ENCODE measurements around the gene CYB561.
"Not testable (repeated sequence)": the region's sequence is repeated elsewhere in the genome, so short reads cannot be mapped to it uniquely, and the experiment has no call there.

Gene CYB561

DNA sequence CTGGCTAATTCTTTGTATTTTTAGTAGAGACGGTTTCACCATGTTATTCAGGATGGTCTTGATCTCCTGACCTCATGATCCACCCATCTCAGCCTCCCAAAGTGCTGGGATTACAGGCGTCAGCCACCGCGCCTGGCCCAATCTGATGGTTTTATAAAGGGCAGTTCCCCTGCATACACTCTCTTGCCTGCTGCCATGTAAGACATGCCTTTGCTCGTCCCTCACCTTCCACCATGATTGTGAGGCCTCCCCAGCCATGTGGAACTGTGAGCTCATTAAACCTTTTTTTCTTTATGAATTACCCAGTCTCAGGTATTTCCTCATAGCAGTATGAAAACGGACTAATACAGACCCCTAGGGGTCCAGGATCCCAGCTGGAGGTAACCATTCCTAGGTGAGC, 22.0 kb upstream of the CYB561 start:
- H3K27ac ChIP-seq (ENCODE audit: insufficient read depth, low read depth, low read length, poor library complexity, severe bottlenecking), result not testable (repeated sequence)
- whole genome bisulfite sequencing, 2 experiments, result 88 to 92% methylated on average over 6 of the region's 6 CpGs

DNA sequence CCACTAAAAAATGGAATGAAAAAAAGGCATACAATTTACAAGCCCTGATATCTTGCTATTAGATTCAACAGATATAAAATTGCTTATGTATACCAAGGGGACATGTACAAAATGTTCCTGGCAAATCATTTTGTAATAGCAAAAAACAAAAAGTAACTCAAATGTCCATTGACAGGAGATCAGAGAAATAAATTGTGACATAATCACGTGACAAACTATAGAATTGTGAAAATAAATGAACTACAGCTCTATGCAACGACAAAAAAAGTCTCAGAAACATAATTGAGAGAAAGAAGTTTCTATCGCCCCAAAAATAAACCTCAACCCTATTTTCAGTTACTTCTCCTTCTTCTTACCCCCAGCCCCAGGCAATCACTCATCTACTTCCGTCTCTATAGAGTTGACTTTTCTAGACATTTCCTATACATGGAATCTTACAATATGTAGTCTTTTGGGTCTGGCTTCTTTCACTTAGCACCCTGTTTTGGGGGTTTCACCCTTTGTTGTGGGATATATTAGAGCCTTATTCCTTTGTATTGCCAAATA, 18.7 kb upstream of the CYB561 start:
- Histone ChIP-seq H3K4me3 (ENCODE audit: insufficient read depth, low read depth, low read length) (no peak overlapping the region), H3K4me1 (ENCODE audit: control insufficient read depth, insufficient read depth, low read length) (peaks cover under 1% of the 10 kb centered on the region), H3K9me3 (ENCODE audit: control insufficient read depth, low read length) (no peaks in the 10 kb centered on the region), H3K36me3 (ENCODE audit: control insufficient read depth, insufficient read depth, low read length) (no peaks in the 10 kb centered on the region), H3K27ac (ENCODE audit: insufficient read depth, low read depth, low read length, poor library complexity, severe bottlenecking) (no peak overlapping the region), H3K27me3 (ENCODE audit: control insufficient read depth, insufficient read depth, low read length, poor library complexity, severe bottlenecking) (no peaks in the 10 kb centered on the region)
- WGBS, 2 experiments, result 91 to 92% methylated on average over 4 of the region's 4 CpGs

More for the DNA sequence above, 22.0 kb upstream of the CYB561 start:
- H3K9me3 ChIP-seq (ENCODE audit: control insufficient read depth, low read length); H3K27me3 ChIP-seq (ENCODE audit: control insufficient read depth, insufficient read depth, low read length, poor library complexity, severe bottlenecking); H3K36me3 ChIP-seq (ENCODE audit: control insufficient read depth, insufficient read depth, low read length); H3K4me3 ChIP-seq (ENCODE audit: insufficient read depth, low read depth, low read length); H3K4me1 ChIP-seq (ENCODE audit: control insufficient read depth, insufficient read depth, low read length): not testable (repeated sequence)

DNA sequence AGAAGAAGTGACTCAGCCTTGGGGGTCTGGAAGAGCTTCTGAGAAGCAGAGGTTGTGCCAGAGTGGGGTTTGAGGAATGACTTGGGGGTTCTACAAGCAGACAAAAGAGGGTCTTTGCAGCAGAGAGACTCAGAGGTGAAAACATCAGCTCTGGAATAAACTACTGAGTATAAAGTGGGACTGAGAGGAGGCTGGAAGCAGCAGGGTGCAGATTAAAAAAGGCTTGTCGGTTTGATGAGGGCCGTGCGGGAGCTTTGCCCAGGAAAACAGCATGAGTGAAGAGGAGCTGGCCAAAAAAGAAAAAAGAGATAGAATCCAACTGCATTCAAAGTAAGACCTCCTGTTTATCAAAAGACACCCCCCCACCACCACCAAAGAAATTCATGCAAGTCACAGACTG, 17.7 kb upstream of the CYB561 start:
- H3K27me3 ChIP-seq (ENCODE audit: control insufficient read depth, insufficient read depth, low read length, poor library complexity, severe bottlenecking), result no peaks in the 10 kb centered on the region
- H3K9me3 ChIP-seq (ENCODE audit: control insufficient read depth, low read length), result no peaks in the 10 kb centered on the region
- H3K4me1 ChIP-seq (ENCODE audit: control insufficient read depth, insufficient read depth, low read length), result peaks cover 6% of the 10 kb centered on the region
- no peak overlapping the region for H3K27ac ChIP-seq (ENCODE audit: insufficient read depth, low read depth, low read length, poor library complexity, severe bottlenecking)
- no peaks in the 10 kb centered on the region for H3K36me3 ChIP-seq (ENCODE audit: control insufficient read depth, insufficient read depth, low read length)
- WGBS, 2 experiments, result 7 to 8% methylated on average over 3 of the region's 3 CpGs
- H3K4me3 ChIP-seq (ENCODE audit: insufficient read depth, low read depth, low read length), result no peak overlapping the region

DNA sequence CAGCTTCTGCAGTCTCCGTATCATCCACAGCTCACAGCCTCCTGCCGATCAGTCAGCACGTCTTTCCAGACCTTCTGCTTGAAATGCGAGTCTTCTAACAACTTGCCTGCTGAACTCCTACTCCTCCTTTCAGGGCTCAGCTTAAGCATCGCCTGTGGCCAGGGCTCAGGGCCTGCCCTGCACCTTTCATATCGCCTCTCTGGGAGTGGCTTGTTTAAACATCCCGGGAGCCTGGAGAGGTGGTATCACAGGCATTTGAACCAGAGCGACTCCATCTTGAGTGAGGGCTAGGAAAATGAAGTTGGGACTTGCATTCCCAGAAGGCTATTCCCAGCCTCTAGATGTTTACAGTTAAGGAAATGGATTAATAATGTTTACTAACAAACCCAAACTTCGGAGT, 13.9 kb upstream of the CYB561 start:
- no peak overlapping the region for H3K4me3 ChIP-seq (ENCODE audit: insufficient read depth, low read depth, low read length)
- H3K4me1 ChIP-seq (ENCODE audit: control insufficient read depth, insufficient read depth, low read length), result peaks cover 6% of the 10 kb centered on the region
- 51 to 59% methylated on average over 8 to 9 of the region's 9 CpGs for WGBS, 2 experiments
- no peaks in the 10 kb centered on the region for H3K27me3 ChIP-seq (ENCODE audit: control insufficient read depth, insufficient read depth, low read length, poor library complexity, severe bottlenecking)
- H3K9me3 ChIP-seq (ENCODE audit: control insufficient read depth, low read length), result no peaks in the 10 kb centered on the region
- no peaks in the 10 kb centered on the region for H3K36me3 ChIP-seq (ENCODE audit: control insufficient read depth, insufficient read depth, low read length)
- H3K27ac ChIP-seq (ENCODE audit: insufficient read depth, low read depth, low read length, poor library complexity, severe bottlenecking), result no peak overlapping the region

DNA sequence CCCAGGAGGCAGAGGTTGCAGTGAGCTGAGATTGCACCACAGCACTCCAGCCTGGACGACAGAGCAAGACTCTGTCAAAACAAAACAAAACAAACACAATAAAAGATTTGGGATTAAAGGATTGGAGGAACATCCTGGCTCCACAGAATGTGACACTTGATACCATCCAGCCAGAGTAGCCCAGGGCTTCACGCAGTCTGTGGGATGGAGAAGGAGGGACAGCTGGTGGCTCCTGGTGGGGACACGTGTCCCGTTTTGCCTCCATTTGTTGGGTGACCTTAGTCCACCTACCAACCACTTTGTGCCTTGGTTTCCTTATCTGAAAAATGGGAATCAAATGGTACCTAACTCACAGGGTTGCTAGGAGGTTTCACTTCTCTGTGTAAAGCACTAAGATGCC, 12.4 kb upstream of the CYB561 start:
- no peak overlapping the region for H3K4me3 ChIP-seq (ENCODE audit: insufficient read depth, low read depth, low read length)
- no peaks in the 10 kb centered on the region for H3K27me3 ChIP-seq (ENCODE audit: control insufficient read depth, insufficient read depth, low read length, poor library complexity, severe bottlenecking)
- no peak overlapping the region for H3K27ac ChIP-seq (ENCODE audit: insufficient read depth, low read depth, low read length, poor library complexity, severe bottlenecking)
- H3K9me3 ChIP-seq (ENCODE audit: control insufficient read depth, low read length), result no peaks in the 10 kb centered on the region
- no peaks in the 10 kb centered on the region for H3K36me3 ChIP-seq (ENCODE audit: control insufficient read depth, insufficient read depth, low read length)
- WGBS, 2 experiments, result 87 to 93% methylated on average over 3 to 4 of the region's 4 CpGs
- peaks cover 6% of the 10 kb centered on the region for H3K4me1 ChIP-seq (ENCODE audit: control insufficient read depth, insufficient read depth, low read length)

DNA sequence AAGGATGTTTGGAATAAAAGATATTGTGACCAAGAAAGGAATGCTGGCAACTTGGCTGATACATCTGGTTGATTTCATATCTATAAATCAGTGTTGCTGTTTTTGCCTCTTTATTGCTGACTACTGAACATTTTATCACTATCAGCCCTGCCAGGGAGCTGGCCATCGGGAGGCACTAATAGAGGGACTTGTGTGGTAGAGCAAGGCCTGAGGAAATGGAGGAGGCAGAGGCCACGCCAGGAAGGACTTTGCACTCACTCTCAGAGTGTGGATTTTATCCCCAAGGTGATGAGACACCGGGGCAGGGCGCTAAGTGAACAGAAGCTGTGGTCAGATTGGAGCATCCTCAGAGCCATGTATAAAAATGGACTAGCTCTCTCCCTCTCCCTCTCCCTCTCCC, 9.3 kb upstream of the CYB561 start:
- Histone ChIP-seq H3K27me3 (ENCODE audit: control insufficient read depth, insufficient read depth, low read length, poor library complexity, severe bottlenecking) (no peaks in the 10 kb centered on the region), H3K9me3 (ENCODE audit: control insufficient read depth, low read length) (no peaks in the 10 kb centered on the region), H3K27ac (ENCODE audit: insufficient read depth, low read depth, low read length, poor library complexity, severe bottlenecking) (no peak overlapping the region), H3K4me3 (ENCODE audit: insufficient read depth, low read depth, low read length) (no peak overlapping the region), H3K4me1 (ENCODE audit: control insufficient read depth, insufficient read depth, low read length) (peaks cover 9% of the 10 kb centered on the region), H3K36me3 (ENCODE audit: control insufficient read depth, insufficient read depth, low read length) (no peaks in the 10 kb centered on the region)
- 88 to 94% methylated on average over 4 of the region's 4 CpGs for WGBS, 2 experiments

DNA sequence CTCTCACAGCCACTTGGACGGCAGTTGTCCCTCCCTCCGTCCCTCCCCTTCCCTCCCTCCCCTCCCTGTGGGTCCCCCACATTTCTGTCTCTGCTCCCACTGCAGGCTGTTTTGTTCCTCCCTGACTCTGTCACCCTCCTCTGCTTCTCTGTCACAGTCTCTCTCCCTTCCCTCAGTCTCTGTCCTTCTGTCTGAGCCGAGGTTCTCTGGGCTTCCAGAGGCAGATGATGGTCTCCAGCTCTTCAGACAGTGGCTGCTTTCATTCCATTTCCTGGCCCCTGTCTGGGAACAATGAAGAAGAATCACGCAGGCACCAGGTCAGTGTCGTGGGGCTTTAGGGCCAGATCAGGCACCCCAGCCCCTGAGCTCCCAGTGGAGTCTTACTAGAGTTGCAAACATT, 8.8 kb upstream of the CYB561 start:
- H3K4me3 ChIP-seq (ENCODE audit: insufficient read depth, low read depth, low read length), result no peak overlapping the region
- H3K4me1 ChIP-seq (ENCODE audit: control insufficient read depth, insufficient read depth, low read length), result peaks cover 11% of the 10 kb centered on the region
- no peaks in the 10 kb centered on the region for H3K9me3 ChIP-seq (ENCODE audit: control insufficient read depth, low read length)
- WGBS, 2 experiments, result 76 to 78% methylated on average over 5 of the region's 5 CpGs
- H3K36me3 ChIP-seq (ENCODE audit: control insufficient read depth, insufficient read depth, low read length), result no peaks in the 10 kb centered on the region
- no peaks in the 10 kb centered on the region for H3K27me3 ChIP-seq (ENCODE audit: control insufficient read depth, insufficient read depth, low read length, poor library complexity, severe bottlenecking)
- H3K27ac ChIP-seq (ENCODE audit: insufficient read depth, low read depth, low read length, poor library complexity, severe bottlenecking), result no peak overlapping the region

DNA sequence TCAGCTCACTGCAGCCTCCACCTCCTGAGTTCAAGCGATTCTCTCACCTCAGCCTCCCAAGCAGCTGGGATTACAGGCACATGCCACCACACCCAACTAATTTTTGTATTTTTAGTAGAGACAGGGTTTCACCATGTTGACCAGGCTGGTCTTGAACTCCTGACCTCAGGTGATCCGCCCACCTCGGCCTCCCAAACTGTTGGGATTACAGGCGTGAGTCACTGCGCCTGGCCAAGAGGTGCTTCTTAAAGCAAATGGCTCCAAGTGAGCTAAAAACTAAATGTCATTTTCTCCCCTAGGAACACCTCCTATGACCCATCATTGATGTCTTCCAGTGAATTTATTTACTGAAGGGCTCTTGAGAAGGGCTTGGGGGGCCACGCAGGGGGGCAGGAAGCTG, 8.3 kb upstream of the CYB561 start:
- H3K4me3 ChIP-seq (ENCODE audit: insufficient read depth, low read depth, low read length); H3K9me3 ChIP-seq (ENCODE audit: control insufficient read depth, low read length); H3K27me3 ChIP-seq (ENCODE audit: control insufficient read depth, insufficient read depth, low read length, poor library complexity, severe bottlenecking); H3K36me3 ChIP-seq (ENCODE audit: control insufficient read depth, insufficient read depth, low read length); H3K27ac ChIP-seq (ENCODE audit: insufficient read depth, low read depth, low read length, poor library complexity, severe bottlenecking); H3K4me1 ChIP-seq (ENCODE audit: control insufficient read depth, insufficient read depth, low read length): not testable (repeated sequence)
- 85 to 87% methylated on average over 6 of the region's 6 CpGs for WGBS, 2 experiments

DNA sequence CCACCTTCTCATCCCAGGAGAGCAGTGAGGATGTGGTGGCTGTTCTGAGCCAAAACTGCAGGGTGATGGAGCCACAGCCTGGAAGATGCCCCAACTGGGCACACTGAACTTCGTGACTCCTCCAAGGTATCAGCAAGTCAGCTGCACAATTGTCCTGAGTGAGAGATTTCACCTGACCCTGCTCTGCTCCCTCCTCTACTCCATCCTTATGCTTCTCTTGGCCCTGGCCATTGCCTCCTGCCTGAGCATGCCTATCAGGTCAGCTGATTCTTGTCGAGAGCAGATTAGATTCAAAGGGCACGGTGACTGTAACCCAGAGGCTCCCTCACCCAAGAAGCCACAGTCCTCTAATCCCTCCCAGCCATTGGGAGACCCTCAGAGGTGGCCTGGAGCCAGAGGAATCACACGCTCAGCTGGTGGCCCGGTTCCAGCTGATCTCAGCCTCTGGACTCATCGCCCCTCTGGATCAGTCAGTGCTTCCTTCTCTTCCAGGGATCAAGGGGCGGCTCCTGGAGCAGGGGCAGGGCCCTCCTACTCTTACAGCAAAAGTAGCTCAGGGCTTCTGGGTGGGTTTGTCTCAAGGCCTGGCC, 7.0 kb upstream of the CYB561 start:
- Histone ChIP-seq H3K36me3 (ENCODE audit: control insufficient read depth, insufficient read depth, low read length) (no peaks in the 10 kb centered on the region), H3K4me1 (ENCODE audit: control insufficient read depth, insufficient read depth, low read length) (peaks cover 5% of the 10 kb centered on the region), H3K9me3 (ENCODE audit: control insufficient read depth, low read length) (no peaks in the 10 kb centered on the region), H3K27ac (ENCODE audit: insufficient read depth, low read depth, low read length, poor library complexity, severe bottlenecking) (no peak overlapping the region), H3K4me3 (ENCODE audit: insufficient read depth, low read depth, low read length) (no peak overlapping the region), H3K27me3 (ENCODE audit: control insufficient read depth, insufficient read depth, low read length, poor library complexity, severe bottlenecking) (no peaks in the 10 kb centered on the region)
- WGBS, 2 experiments, result 86 to 90% methylated on average over 7 of the region's 7 CpGs

DNA sequence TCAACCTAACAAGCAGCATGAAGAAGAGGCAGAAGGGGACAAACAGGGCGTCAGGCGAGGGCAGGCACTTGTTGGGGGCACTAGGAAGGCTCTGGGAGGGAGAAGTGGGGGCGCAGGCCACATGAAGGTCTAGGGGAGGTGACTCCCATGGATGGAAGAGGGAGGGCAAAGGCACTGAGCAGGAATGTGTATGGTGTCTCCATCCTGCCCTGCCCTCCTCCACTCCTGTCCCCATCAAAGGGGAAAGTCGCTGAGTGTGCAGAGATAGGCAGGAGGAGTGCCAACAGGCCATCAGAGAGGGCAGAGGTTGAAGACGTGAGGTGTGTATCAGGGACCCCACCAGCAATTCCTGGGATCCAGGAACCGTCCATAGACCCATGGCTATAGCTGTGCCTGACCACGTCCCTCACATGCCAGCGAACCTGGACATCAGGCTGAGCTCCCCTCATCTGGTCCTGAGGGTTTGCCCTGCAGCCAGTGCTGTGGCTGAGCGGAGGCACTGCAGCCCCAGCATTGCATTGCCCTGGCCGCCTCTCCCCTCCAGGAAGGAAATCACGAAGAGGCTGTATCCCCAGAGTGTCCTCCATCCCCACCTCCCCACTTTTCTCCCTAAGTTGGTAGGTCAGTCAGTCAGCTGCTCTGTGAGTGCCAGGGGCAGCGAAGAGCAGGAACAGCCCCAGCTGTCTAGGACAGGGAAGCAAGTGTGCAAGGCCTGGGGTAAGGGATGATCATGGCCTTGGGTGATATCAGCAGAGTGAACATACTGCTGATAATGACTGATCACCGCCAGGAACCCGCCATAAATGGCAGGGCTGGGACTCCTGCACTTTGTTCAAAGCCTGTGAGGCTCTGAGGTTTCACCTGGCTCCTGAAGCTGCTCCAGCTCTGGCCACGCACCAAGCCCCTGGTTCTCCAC, 6.2 kb upstream of the CYB561 start:
- no peak overlapping the region for H3K27ac ChIP-seq (ENCODE audit: insufficient read depth, low read depth, low read length, poor library complexity, severe bottlenecking)
- H3K4me1 ChIP-seq (ENCODE audit: control insufficient read depth, insufficient read depth, low read length), result peaks cover 12% of the 10 kb centered on the region
- H3K9me3 ChIP-seq (ENCODE audit: control insufficient read depth, low read length), result no peaks in the 10 kb centered on the region
- WGBS, 2 experiments, result 92 to 94% methylated on average over 15 of the region's 15 CpGs
- peaks cover 6% of the 10 kb centered on the region for H3K27me3 ChIP-seq (ENCODE audit: control insufficient read depth, insufficient read depth, low read length, poor library complexity, severe bottlenecking)
- no peak overlapping the region for H3K4me3 ChIP-seq (ENCODE audit: insufficient read depth, low read depth, low read length)
- H3K36me3 ChIP-seq (ENCODE audit: control insufficient read depth, insufficient read depth, low read length), result no peaks in the 10 kb centered on the region
